Erythroblast (primary cell): Measurements from ENCODE around the gene RNF31.

Experiments
- GATA1 ChIP-seq: IDR thresholded peaks from 2 replicates; pipeline ENCODE4 v1.6.1; 2011; ENCODE audit warnings: low read depth, mild to moderate bottlenecking, control low read depth, low read length, moderate library complexity
- POLR2A ChIP-seq: IDR thresholded peaks from 2 replicates; pipeline ENCODE4 v1.6.1; 2011; ENCODE audit warnings: mild to moderate bottlenecking, low read length

GRCh38 chr14:24198814-24199524 lies 51.7 kb downstream of the RNF31 start:
- no peak for TF ChIP-seq POLR2A
- TF ChIP-seq GATA1 = no peak
